ENCODE results near the gene DDX19B. TPM values are rescaled to one million over a fixed set of nuclear protein-coding genes. Genes with fewer than 3 reads are reported as not detected.
"Not testable (repeated sequence)": the region's sequence is repeated elsewhere in the genome, so short reads cannot be mapped to it uniquely, and the experiment has no call there.

The DDX19B gene
- total RNA-seq (10 to 100 TPM; 16.6 to 27.1 (median 24.6) TPM), polyA plus RNA-seq (10 to 100 TPM; 21.7 to 34.2 (median 23.4) TPM)

DNA sequence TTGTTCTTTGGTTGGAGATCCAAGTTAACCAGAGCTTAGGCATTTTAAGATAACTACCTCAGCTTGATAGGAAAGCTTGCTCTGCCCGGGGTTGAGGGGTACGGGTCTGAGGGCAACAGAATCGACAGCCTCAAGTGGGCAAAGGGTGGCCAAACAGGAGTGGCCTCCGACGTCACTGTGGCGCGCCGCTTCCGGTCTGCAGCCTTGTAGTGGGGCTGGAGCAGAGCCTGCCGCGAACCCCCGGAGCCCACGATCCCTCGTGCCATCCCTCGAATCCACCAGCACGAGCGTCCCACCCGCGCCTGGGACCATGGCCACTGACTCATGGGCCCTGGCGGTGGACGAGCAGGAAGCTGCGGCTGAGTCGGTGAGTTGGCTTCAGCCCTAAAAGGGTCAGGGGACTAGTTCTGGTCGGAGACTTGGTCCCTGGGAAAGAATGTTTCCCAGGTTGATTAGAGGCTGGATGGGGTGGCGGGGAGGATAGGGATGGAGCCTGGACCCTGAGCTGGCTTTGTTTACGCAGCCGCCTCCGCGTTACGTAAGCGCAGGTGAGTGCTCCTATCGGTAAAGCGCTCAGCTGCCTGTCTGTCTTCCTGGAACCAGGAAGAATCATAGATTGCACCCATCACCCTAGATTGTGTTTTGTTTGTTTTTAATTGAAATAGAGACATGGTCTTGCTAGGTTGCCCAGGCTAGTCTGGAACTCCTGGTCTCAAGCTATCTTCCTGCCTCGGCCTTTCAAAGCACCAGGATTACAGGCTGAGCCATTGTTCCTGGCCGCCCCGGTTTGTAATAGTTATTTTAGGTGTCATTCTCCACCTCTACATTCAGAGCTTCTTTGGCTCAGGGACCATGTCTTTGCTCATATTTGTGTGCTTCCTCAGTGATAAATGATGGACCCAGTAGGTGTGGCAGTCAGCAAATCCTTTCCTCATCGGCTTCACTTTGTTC lies at the start of gene DDX19B:
Gene DDX19B (plus strand): TSS at position 199 of the 951 bp plus-strand sequence. CDS start 112 bp downstream, at position 311.
- DNase-seq: peak; percentile 90
- no peaks in the 10 kb centered on the region for H3K27me3 ChIP-seq
- 0 to 1% methylated on average over 37 of the region's 37 CpGs for WGBS, 2 donors
- H3K36me3 ChIP-seq: peaks cover 0 to 16% (median 0%) of the 10 kb centered on the region in 4 donors
- peaks cover 0 to 19% (median 11%) of the 10 kb centered on the region in 4 donors for H3K4me1 ChIP-seq
- H3K9me3 ChIP-seq: peaks cover 0 to 3% (median 0%) of the 10 kb centered on the region in 4 donors
- peak within 1 kb of the TSS; percentile 92 to 95 (median 94) for H3K27ac ChIP-seq
- H3K4me3 ChIP-seq: peak within 1 kb of the TSS; percentile 68 to 83 (median 80)
- intact Hi-C loops (cut with DNase I): loop anchor here (2.0 kb wide), 1 partner anchor 48 kb away; the partner anchor contains the start of gene DDX19A
- TF ChIP-seq POLR2A (IDR thresholded peaks at IDR 0.05) (peak; percentile 38 to 47), POLR2AphosphoS5 (IDR thresholded peaks at IDR 0.05) (peak; percentile 75 to 90 (median 86)), EP300 (IDR thresholded peaks at IDR 0.05) (no peak)
- TF ChIP-seq, protein P1, sequence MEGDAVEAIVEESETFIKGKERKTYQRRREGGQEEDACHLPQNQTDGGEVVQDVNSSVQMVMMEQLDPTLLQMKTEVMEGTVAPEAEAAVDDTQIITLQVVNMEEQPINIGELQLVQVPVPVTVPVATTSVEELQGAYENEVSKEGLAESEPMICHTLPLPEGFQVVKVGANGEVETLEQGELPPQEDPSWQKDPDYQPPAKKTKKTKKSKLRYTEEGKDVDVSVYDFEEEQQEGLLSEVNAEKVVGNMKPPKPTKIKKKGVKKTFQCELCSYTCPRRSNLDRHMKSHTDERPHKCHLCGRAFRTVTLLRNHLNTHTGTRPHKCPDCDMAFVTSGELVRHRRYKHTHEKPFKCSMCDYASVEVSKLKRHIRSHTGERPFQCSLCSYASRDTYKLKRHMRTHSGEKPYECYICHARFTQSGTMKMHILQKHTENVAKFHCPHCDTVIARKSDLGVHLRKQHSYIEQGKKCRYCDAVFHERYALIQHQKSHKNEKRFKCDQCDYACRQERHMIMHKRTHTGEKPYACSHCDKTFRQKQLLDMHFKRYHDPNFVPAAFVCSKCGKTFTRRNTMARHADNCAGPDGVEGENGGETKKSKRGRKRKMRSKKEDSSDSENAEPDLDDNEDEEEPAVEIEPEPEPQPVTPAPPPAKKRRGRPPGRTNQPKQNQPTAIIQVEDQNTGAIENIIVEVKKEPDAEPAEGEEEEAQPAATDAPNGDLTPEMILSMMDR (IDR thresholded peaks at IDR 0.05): peak in 1 of 4 experiments; percentile 6

DNA sequence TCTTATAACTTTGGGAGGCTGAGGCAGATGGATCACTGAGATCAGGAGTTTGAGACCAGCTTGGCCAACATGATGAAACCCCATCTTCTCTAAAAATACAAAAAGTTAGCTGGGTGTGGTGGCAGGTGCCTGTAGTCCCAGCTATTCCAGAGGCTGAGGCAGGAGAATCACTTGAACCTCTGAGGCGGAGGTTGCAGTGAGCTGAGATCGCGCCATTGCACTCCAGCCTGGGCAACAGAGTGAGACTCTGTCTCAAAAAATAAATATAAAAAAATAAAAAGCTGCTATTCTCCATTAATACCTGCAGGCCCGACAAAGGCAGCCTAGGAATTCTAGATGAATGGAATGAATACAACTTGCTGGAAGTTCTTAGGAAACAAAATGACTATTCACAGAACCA lies 49.3 kb upstream of the DDX19B start:
- peaks cover 15 to 31% (median 24%) of the 10 kb centered on the region in 4 donors for H3K36me3 ChIP-seq
- peak overlapping the region in 1 of 4 donors; percentile 97 for H3K27ac ChIP-seq
- H3K9me3 ChIP-seq, DNase-seq, H3K27me3 ChIP-seq: not testable (repeated sequence)
- H3K4me3 ChIP-seq: peak overlapping the region in 1 of 4 donors; percentile 90
- WGBS, 2 donors: 61 to 85% methylated on average over 4 of the region's 4 CpGs
- intact Hi-C loops (cut with DNase I): loop anchor here (10.0 kb wide), 1 partner anchor 85 kb away; no protein-coding TSS in a partner anchor
- peaks cover 0 to 29% (median 24%) of the 10 kb centered on the region in 4 donors for H3K4me1 ChIP-seq

DNA sequence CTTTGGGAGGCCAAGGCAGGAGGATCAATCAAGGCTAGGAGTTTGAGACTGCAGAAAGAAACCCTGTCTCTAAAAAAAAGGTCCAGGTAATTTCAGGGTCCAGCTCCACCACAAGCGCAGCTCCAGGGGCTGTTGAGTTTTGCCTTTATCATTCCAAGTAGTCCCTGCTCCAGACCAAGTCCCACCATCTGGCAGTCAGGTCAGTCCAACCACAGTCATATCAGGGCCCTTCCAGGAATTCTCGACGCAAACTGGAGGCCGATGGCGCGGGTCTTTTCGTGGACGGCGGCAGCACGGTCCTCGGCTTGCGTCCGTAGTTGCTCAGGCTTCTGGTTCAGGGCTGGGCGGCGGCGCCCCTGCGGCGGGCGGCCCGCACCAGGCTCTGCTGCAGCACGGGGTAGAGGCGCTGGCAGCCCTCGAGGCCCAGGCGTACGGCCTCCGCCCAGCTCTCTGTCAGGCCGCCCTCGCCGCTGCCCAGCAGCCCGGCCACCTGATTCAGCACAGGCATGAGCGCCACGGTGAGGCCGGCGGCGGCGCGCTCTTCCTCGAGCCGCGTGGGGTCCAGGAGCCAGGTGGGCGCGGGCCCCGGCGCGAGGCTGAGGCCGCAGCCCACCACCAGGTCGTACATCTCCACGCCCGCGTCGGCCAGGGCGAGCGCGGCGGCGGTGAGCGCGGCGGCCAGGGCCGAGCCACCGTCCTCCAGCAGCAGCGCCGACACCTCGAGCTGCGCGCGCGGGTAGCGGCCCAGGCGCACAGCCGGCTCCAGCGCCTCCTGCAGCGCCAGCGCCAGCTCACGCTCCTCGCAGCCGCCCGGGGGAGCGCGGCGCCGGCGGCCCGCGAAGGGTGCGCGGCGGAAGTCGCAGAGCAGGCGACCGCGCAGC lies 48.0 kb upstream of the DDX19B start:
- Histone ChIP-seq H3K4me1 (peaks cover 0 to 29% (median 24%) of the 10 kb centered on the region in 4 donors), H3K27me3 (no peaks in the 10 kb centered on the region), H3K36me3 (peaks cover 25 to 44% (median 37%) of the 10 kb centered on the region in 4 donors), H3K4me3 (peak overlapping the region; percentile 66 to 90 (median 80)), H3K27ac (peak overlapping the region; percentile 85 to 97 (median 91)), H3K9me3 (no peaks in the 10 kb centered on the region)
- intact Hi-C loops (cut with DNase I): loop anchor here (10.0 kb wide), 1 partner anchor 86 kb away; no protein-coding TSS in a partner anchor
- TF ChIP-seq POLR2AphosphoS5 (IDR thresholded peaks at IDR 0.05) (peak in 1 of 4 donors; percentile 15), EP300 (IDR thresholded peaks at IDR 0.05) (no peak)
- 1% methylated on average over 92 of the region's 92 CpGs for WGBS, 2 donors
- no peak for DNase-seq

DNA sequence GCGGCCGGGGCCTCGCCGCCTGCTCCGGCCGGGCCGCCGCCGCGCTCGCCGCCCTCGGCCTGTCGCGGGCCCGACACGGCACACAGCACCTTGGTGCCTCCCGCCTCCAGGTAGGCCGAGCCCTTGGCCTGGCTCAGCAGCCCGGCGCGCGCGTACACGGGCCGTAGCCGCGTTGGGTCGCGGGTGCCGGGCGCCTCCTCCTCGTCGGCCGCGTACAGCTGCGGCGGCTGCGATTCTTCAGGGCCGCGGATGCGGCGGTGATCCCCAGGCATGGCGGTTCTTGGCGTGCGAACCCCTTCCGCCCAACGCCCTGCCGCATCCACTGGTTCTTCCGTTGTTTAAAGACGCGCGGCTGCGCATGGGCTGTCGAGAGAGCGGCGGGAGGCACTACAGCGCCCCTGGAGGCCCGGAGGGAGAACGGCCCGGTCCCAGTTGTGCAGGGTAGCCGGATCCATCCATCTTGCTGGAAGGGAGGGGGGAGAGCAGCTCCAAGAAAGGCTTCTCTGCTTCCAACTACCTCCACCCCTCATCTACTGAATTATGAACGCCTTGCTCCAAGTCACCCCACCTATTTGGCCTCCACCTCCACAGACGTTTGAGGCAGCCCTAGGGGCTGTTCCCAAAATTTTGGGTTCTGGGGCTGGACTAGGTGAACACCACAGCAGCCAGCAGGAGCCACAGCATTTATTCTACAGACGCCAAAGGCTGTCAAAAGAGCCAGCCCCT lies 47.2 kb upstream of the DDX19B start, which contains the start of gene EXOSC6:
Gene EXOSC6 (minus strand): TSS at position 312 of the 726 bp plus-strand sequence. CDS start 40 bp downstream, at position 272.
- Histone ChIP-seq H3K27me3 (no peaks in the 10 kb centered on the region), H3K36me3 (peaks cover 33 to 52% (median 45%) of the 10 kb centered on the region in 4 donors), H3K4me3 (peak within 1 kb of the TSS; percentile 66 to 90 (median 80)), H3K9me3 (no peaks in the 10 kb centered on the region), H3K4me1 (peaks cover 0 to 29% (median 24%) of the 10 kb centered on the region in 4 donors), H3K27ac (peak within 1 kb of the TSS; percentile 85 to 97 (median 91))
- 2% methylated on average over 65 of the region's 65 CpGs for WGBS, 2 donors
- intact Hi-C loops (cut with DNase I): loop anchor here (10.0 kb wide), 1 partner anchor 87 kb away; no protein-coding TSS in a partner anchor
- peak; percentile 94 for DNase-seq
- TF ChIP-seq EP300 (IDR thresholded peaks at IDR 0.05) (no peak), POLR2A (IDR thresholded peaks at IDR 0.05) (peak; percentile 69 to 76), POLR2AphosphoS5 (IDR thresholded peaks at IDR 0.05) (peak; percentile 82 to 96 (median 92))
- TF ChIP-seq, protein P1 (IDR thresholded peaks at IDR 0.05): peak; percentile 69 to 93 (median 89)

Data from sigmoid colon (tissue), 7 donors.